ENCODE results near the gene RAI1. TPM values are rescaled to one million over a fixed set of nuclear protein-coding genes. Genes with fewer than 3 reads are reported as not detected.
"Not testable (repeated sequence)": the region's sequence is repeated elsewhere in the genome, so short reads cannot be mapped to it uniquely, and the experiment has no call there.

Gene RAI1
- total RNA-seq, 4 donors from 2014 or later: 20.3 to 46.1 (median 30.4) TPM

DNA sequence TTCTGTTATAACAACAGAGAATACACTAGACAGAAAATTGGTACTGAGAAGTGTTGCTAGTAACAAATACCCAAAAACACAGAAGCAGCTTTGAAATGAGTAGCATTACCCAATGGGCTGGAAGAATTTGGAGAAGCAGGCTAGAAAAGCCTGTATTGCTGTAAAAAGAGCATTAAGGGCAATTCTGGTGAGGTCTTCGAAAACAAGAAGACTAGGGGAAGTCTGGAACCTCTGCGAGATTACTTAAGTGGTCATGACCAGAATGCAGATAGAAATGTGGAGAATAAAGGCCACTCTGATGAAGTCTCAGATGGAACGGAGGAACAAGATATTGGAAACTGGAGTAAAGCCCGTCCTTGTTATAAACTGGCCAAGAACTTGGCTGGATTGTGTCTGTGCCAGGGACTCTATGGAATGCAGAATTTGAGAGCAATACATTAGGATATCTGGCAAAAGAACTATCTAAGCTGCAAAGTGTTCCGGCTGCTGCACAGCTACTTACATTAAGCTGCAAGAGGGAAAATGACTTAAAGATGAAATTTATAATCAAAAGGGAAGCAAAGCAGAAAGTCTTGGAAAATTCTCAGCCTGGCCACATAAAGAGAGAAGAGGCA lies 44.9 kb upstream of the RAI1 start:
- Histone ChIP-seq H3K9me3 (no peaks in the 10 kb centered on the region), H3K4me3 (no peak overlapping the region), H3K36me3 (no peaks in the 10 kb centered on the region), H3K27ac (no peak overlapping the region), H3K4me1 (no peaks in the 10 kb centered on the region), H3K27me3 (no peaks in the 10 kb centered on the region)
- no peak for DNase-seq (ENCODE audit: low spot score in 2 of 2)
- WGBS: 65% methylated on average over 5 of the region's 5 CpGs
- TF ChIP-seq EP300 (IDR thresholded peaks at IDR 0.05): no peak

DNA sequence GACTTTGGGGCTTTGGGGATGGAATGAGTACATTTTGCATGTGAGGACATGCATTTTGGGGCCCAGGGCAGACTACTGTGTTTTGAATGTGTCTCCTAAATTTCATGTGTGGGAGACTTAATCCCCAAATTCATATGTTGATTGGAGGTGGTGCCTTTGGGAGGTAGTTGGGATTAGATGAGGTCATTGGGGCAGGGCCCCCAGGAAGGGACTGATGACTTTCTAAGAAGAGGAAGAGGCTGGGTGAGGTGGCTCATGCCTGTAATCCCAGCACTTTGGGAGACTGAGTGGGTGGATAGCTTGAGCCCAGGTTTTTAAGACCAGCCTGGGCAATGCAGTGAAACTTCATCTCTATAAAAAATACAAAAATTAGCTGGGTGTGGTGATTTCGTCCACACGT lies 42.8 kb upstream of the RAI1 start:
- H3K27ac ChIP-seq: no peak overlapping the region
- WGBS: 86% methylated on average over 2 of the region's 2 CpGs
- TF ChIP-seq POLR2AphosphoS5 (IDR thresholded peaks at IDR 0.05): no peak
- TF ChIP-seq, protein P1, sequence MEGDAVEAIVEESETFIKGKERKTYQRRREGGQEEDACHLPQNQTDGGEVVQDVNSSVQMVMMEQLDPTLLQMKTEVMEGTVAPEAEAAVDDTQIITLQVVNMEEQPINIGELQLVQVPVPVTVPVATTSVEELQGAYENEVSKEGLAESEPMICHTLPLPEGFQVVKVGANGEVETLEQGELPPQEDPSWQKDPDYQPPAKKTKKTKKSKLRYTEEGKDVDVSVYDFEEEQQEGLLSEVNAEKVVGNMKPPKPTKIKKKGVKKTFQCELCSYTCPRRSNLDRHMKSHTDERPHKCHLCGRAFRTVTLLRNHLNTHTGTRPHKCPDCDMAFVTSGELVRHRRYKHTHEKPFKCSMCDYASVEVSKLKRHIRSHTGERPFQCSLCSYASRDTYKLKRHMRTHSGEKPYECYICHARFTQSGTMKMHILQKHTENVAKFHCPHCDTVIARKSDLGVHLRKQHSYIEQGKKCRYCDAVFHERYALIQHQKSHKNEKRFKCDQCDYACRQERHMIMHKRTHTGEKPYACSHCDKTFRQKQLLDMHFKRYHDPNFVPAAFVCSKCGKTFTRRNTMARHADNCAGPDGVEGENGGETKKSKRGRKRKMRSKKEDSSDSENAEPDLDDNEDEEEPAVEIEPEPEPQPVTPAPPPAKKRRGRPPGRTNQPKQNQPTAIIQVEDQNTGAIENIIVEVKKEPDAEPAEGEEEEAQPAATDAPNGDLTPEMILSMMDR (IDR thresholded peaks at IDR 0.05): no peak
- no peak for TF ChIP-seq EP300 (IDR thresholded peaks at IDR 0.05)
- TF ChIP-seq POLR2A (IDR thresholded peaks at IDR 0.05): no peak
- no peak for DNase-seq (ENCODE audit: low spot score in 2 of 2)
- H3K9me3 ChIP-seq: no peaks in the 10 kb centered on the region
- no peaks in the 10 kb centered on the region for H3K27me3 ChIP-seq
- H3K4me1 ChIP-seq: no peaks in the 10 kb centered on the region
- no peak overlapping the region for H3K4me3 ChIP-seq
- H3K36me3 ChIP-seq: no peaks in the 10 kb centered on the region

DNA sequence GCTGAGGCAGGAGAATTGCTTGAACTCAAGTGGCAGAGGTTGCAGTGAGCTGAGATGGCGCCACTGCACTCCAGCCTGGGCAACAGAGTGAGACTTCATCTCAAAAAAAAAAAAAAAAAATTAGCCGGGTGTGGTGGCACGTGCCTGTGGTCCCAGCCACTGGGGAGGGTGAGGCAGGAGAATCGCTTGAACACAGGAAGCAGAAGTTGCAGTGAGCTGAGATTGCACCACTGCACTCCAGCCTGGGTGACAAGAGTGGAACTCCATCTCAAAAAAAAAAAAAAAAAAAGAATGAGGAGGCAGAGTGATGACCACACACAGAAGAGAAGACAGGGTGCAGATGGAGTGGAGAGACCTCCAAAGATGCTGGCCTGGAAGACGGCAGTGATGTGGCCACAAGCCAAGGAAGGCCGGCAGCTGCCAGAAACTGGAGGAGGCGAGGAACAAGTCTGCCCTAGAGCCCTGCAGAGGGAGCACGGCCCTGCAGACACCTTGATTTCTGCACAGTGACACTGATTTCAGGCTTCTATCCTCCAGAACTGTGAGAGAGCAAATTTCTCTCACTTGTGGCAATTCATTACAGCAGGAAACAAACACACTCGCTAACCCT lies 41.5 kb upstream of the RAI1 start:
- not testable (repeated sequence) for H3K9me3 ChIP-seq; DNase-seq (ENCODE audit: low spot score in 2 of 2)
- 52% methylated on average over 9 of the region's 9 CpGs for WGBS

DNA sequence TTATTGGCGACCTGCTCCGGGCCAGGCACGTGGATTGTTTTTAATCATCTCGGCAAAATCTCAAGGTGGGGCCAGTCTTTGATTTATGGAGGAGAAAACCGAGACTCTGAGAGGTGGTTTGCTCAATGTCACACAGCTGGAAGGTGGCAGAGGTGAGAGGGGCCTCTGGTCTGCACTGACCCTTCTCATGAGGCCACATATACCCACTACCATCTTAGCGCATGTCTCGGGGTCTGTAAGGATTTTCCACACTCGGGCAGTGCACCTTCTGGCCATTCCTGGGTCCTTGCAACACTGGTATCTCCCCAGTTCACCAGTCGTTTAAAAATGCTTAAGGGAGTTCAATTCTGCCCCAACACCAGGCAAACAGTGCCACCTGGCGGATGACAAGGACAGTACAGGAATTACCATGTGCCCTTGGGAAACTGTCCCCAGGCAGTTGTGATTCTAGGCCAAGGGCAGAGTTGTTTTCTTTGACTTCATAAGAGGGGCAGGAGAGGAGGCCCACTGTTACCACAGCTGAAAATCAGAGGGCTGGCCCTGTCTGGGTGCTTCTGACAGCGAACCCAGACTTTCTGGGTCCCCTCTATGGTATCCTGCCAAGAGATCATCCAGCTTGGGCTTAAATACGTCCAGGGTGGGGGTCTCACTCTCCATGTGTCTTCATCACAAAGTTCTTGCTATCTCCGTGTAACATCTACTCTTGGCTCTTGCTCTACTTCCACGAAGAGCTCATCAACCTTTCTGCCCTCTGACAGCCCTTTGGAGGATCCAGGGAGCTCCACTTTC lies 39.4 kb upstream of the RAI1 start:
- peak; percentile 84 to 85 for DNase-seq (ENCODE audit: low spot score in 2 of 2)
- 34% methylated on average over 13 of the region's 14 CpGs for WGBS
- no peaks in the 10 kb centered on the region for H3K4me1 ChIP-seq
- H3K27me3 ChIP-seq: no peaks in the 10 kb centered on the region
- H3K36me3 ChIP-seq: no peaks in the 10 kb centered on the region
- no peak for TF ChIP-seq POLR2AphosphoS5 (IDR thresholded peaks at IDR 0.05)
- TF ChIP-seq, protein P1 (IDR thresholded peaks at IDR 0.05): peak; percentile 82 to 88
- H3K27ac ChIP-seq: no peak overlapping the region
- no peak overlapping the region for H3K4me3 ChIP-seq
- H3K9me3 ChIP-seq: no peaks in the 10 kb centered on the region

More for the DNA sequence above, 41.5 kb upstream of the RAI1 start:
- H3K27me3 ChIP-seq, H3K36me3 ChIP-seq, H3K27ac ChIP-seq, H3K4me3 ChIP-seq, H3K4me1 ChIP-seq: not testable (repeated sequence)

DNA sequence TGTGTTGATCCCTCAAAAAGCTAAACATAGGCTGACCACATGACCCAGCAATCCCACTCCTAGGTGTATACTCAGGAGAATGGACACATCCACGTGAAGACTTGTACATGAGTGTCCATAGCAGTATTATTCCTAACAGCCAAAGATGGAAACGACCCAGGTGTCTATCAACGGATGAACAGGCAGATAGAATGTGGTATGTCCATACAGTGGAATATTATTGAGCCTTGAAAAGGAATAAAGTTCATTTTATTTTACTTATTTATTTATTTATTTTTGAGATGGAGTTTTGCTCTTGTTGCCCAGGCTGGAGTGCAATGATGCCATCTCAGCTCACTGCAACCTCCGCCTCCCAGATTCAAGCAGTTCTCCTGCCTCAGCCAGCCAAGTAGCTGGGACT lies 36.1 kb upstream of the RAI1 start:
- not testable (repeated sequence) for H3K27ac ChIP-seq; H3K27me3 ChIP-seq; H3K4me3 ChIP-seq; H3K9me3 ChIP-seq; H3K36me3 ChIP-seq; DNase-seq (ENCODE audit: low spot score in 2 of 2); H3K4me1 ChIP-seq
- 87% methylated on average over 4 of the region's 4 CpGs for WGBS

DNA sequence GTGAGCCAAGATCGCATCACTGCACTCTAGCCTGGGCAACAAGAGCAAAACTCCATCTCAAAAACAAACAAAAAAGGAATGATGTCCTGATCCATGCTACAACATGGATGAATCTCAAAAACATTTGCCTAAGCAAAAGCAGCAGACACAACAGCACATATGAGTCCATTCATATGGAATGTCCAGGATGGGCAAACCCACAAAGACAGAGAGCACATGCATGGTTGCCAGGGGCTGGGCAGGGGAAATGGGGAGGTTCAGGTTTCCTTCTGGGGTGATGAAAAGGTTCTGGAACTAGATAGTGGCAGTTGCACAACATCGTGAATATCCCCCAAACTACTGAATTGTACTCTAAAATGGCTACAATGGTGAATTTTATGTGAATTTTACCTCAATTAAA lies 35.3 kb upstream of the RAI1 start:
- TF ChIP-seq, protein P1 (IDR thresholded peaks at IDR 0.05): no peak
- TF ChIP-seq POLR2AphosphoS5 (IDR thresholded peaks at IDR 0.05) (no peak), POLR2A (IDR thresholded peaks at IDR 0.05) (no peak), EP300 (IDR thresholded peaks at IDR 0.05) (no peak)
- Histone ChIP-seq H3K9me3 (no peaks in the 10 kb centered on the region), H3K27ac (no peak overlapping the region), H3K27me3 (no peaks in the 10 kb centered on the region), H3K36me3 (no peaks in the 10 kb centered on the region), H3K4me3 (no peak overlapping the region), H3K4me1 (no peaks in the 10 kb centered on the region)
- DNase-seq (ENCODE audit: low spot score in 2 of 2): no peak
- 96% methylated on average over 2 of the region's 2 CpGs for WGBS

All from suprapubic skin (tissue), 4 donors.